Activated CD4-positive, alpha-beta T cell treated with anti-CD3 and anti-CD28 coated beads for 36 hours (primary cell): Measurements from ENCODE around the gene ITPK1. TPM values are rescaled to one million over a fixed set of nuclear protein-coding genes. Genes with fewer than 3 reads are reported as not detected.
A peak's percentile ranks its signal among the peaks of the same experiment; 100 is the strongest.
"Not testable (repeated sequence)": the region's sequence is repeated elsewhere in the genome, so short reads cannot be mapped to it uniquely, and the experiment has no call there.

Experiments
- ATAC-seq: fragments of 200-7000 bp; cut with Tn5 transposase; one replicate; pipeline ENCODE4 v1.10.0; 2021; ENCODE audit warnings: mild to moderate bottlenecking, moderate library complexity
- CTCF ChIA-PET: fragments of 350-600 bp; sonication (Branson Sonifier 250); formaldehyde crosslinking; loops from one replicate; lab custom pipeline; 2021; ENCODE audit warnings: antibody characterized with exemption; lab: Charles Lee
- POLR2A ChIA-PET: fragments of 350-600 bp; sonication (Branson Sonifier 250); formaldehyde crosslinking; loops from one replicate; lab custom pipeline; 2021; ENCODE audit warnings: antibody characterized with exemption, inconsistent platforms; lab: Charles Lee
- DNase-seq: peaks from one replicate; pipeline ENCODE4 v3.0.0-alpha.2; 2020
- H3K27ac Mint-ChIP-seq: one replicate; pipeline ENCODE4 v1.8.0; 2021; ENCODE audit warnings: mixed read lengths
- H3K27me3 Mint-ChIP-seq: one replicate; pipeline ENCODE4 v1.8.0; 2021; ENCODE audit warnings: mixed read lengths
- H3K36me3 Mint-ChIP-seq: one replicate; pipeline ENCODE4 v1.8.0; 2021; ENCODE audit warnings: low read depth, mixed read lengths
- H3K4me1 Mint-ChIP-seq: one replicate; pipeline ENCODE4 v1.8.0; 2021; ENCODE audit warnings: mixed read lengths
- H3K4me3 Mint-ChIP-seq: one replicate; pipeline ENCODE4 v1.8.0; 2021; ENCODE audit warnings: mild to moderate bottlenecking, moderate library complexity, mixed read lengths
- H3K9me3 Mint-ChIP-seq: one replicate; pipeline ENCODE4 v1.8.0; 2021; ENCODE audit warnings: low read depth, mixed read lengths
- intact Hi-C, 2 experiments: fragments of 100-400 bp; cut with DNase I in 1 of 2; cut with micrococcal nuclease in 1 of 2; formaldehyde crosslinking; loops; one replicate each; pipeline versions ENCODE4 v1.14.2 to v1.15.1; 2022 to 2024; cut with DNase I, micrococcal nuclease
- total RNA-seq, 2 experiments: library from RNA; stranded (reverse); gene quantifications; one replicate each; pipeline ENCODE4 v1.2.3, GENCODE V29; 2021

The ITPK1 gene
- total RNA-seq, 2 experiments from 2014 or later = 31.0 to 35.5 TPM

DNA sequence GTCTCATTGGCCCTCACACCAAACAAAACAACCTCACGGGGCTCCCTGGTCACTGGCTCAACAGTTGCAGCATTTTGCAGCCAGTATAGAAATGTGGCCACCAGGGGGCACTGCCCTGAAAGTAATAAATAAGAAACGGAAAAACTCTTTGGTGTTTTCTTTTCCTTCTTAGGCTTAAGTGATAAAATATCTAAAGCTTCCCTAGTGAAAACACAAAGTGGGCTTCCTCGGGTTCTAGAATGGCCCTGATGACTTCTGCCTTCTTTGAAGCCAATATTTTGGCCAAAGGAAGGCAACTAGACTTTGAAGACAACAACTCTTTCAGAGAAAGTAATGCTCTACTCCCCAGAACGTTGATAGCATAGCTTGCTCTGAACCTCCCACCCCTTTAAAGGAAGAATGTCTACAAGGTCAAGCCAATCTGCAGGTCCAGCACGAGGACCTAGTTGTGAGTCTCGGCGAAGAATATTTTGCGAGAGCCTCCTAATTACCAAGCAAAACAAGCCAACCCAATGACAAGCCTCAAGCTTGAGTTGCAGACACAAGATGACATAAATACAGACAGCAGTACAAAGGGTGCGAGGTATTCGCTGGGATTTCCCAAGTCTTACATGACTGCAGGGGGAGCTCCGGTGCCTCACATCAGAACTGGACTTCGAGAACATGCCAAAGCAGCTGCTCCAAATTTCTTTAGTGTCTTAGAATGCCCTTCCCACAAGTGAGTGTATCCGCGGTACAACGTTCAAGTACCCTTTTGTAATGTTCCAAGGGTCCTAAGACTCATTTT, 2.6 kb downstream of the ITPK1 start:
- Mint-ChIP-seq H3K27ac (peak overlapping the region; percentile 81), H3K9me3 (no peaks in the 10 kb centered on the region), H3K4me1 (peaks cover 23% of the 10 kb centered on the region), H3K36me3 (no peaks in the 10 kb centered on the region), H3K4me3 (peak overlapping the region; percentile 78), H3K27me3 (no peaks in the 10 kb centered on the region)
- POLR2A ChIA-PET = interaction anchor here (0.5 to 1.9 kb wide), 3 partner anchors 9 to 1360 kb away, joined by 3 to 8 read pairs (median 5); partner anchors contain the start of genes LYSET and MOAP1
- ATAC-seq = peak; percentile 51
- peak; percentile 89 for DNase-seq
- intact Hi-C loops = loop anchor here (1.0 to 10.0 kb wide), 7 partner anchors 10 to 502 kb away; partner anchors contain the start of genes BTBD7 (in 1 of the 2) and MOAP1 (in 1 of the 2)
- CTCF ChIA-PET = interaction anchor here (0.5 to 3.5 kb wide), 59 partner anchors 8 to 506 kb away, joined by 3 to 43 read pairs (median 5); partner anchors contain the start of genes GON7, LYSET, MOAP1 and UBR7

DNA sequence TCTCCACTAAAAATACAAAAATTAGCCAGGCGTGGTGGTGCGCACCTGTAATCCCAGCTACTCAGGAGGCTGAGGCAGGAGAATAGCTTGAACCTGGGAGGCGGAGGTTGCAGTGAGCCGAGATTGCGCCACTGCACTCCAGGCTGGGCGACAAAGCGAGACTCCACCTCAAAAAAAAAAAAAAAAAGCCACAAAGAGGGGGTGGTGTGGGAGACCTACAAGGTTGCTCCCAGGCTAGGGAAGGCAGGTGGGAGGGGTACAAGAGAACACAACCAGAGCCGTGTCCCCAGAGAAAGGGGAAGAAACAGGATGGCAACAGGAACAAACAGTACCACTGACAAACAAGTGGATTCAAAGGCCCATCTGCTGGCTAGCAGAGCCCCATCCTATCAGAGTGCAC, 4.2 kb downstream of the ITPK1 start:
- not testable (repeated sequence) for H3K27ac Mint-ChIP-seq, H3K27me3 Mint-ChIP-seq, DNase-seq, ATAC-seq, H3K4me3 Mint-ChIP-seq, H3K9me3 Mint-ChIP-seq, H3K36me3 Mint-ChIP-seq
- intact Hi-C loops = loop anchor here (5.0 to 10.0 kb wide), 4 partner anchors 71 to 503 kb away; partner anchors contain the start of genes BTBD7 (in 1 of the 2) and MOAP1 (in 1 of the 2)
- POLR2A ChIA-PET = interaction anchor here (0.6 kb wide), 1 partner anchor 47 kb away, joined by 3 read pairs; no protein-coding TSS in a partner anchor
- CTCF ChIA-PET = interaction anchor here (0.7 to 2.7 kb wide), 3 partner anchors 12 to 183 kb away, joined by 3 to 9 read pairs (median 4); no protein-coding TSS in a partner anchor
- peaks cover 21% of the 10 kb centered on the region for H3K4me1 Mint-ChIP-seq

DNA sequence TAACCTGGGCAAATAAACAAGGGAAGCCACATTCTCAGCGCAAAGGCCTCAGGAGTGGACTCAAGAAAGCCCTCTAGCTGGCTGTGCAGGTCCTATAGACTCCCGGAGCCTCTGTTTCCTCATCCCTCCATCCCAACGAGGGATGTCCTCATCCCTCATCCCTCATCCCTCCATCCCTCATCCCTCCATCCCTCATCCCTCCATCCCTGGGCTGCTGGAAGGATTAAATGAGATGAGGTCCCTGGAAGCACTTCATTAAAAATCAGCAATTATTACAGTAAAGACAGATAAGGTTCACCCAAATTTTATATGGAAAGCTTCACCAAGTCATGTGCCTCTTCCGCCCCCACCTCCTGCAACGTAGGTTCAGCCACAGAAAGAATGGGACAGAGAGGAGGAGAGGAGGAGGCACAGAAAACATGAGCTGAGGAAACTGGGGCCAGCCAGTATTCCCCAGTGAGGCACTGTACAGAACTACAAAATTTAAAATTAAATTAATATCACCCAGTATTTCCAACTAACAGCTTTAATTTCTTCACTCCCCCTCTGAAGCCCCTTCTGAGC, 4.8 kb downstream of the ITPK1 start:
- Mint-ChIP-seq H3K4me1 (peaks cover 18% of the 10 kb centered on the region), H3K27ac (no peak overlapping the region), H3K4me3 (no peak overlapping the region), H3K9me3 (no peaks in the 10 kb centered on the region), H3K36me3 (no peaks in the 10 kb centered on the region), H3K27me3 (no peaks in the 10 kb centered on the region)
- POLR2A ChIA-PET = no interaction called here
- no peak for ATAC-seq
- intact Hi-C loops = loop anchor here (5.0 to 10.0 kb wide), 4 partner anchors 71 to 504 kb away; partner anchors contain the start of genes BTBD7 (in 1 of the 2) and MOAP1 (in 1 of the 2)
- DNase-seq = no peak
- CTCF ChIA-PET = interaction anchor here (0.7 to 2.7 kb wide), 4 partner anchors 10 to 182 kb away, joined by 3 to 9 read pairs (median 4); no protein-coding TSS in a partner anchor

DNA sequence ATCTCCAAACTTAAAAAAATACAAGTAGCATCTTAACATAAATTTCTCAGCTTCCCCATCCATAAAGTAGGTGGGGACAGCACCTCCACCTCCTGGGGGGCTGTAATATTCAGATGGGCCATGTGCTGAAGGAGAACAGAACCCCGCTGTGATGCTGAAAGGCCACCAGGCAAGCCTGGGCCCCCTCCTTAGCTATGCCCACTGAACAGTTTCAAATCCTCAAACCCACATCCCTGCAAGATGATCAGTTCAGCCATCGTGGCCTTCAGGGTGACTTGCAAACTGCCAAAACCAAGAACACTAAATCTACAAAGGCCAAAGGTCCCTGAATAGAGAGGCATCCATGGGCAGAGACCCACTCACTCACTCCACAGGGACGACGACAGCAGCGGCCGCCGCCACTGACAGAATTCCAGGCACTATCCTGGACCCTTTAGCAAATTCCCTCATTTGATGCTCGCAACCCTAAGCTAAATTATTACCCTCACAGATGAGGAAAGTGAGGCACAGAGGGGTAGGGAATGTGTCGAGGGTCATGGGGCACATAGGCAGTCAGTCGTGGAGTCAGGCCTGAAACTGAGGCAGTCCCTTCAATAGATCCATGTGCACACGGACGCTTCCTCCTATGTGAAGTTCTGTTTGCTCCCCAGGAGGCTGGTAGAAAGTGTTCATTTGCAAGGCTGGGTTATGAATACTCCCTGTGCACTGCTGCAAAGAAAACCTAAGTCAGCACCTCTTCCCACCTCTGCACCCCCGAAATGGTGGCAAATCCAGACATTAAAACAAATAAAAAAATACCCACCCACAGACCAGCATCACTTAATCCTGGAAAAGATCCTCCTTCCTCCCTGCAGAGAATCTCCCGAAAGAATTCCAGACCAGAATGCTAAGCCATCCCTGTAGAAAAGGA, 5.9 kb downstream of the ITPK1 start:
- Mint-ChIP-seq H3K27ac (no peak overlapping the region), H3K36me3 (no peaks in the 10 kb centered on the region), H3K27me3 (no peaks in the 10 kb centered on the region), H3K9me3 (no peaks in the 10 kb centered on the region), H3K4me1 (peaks cover 18% of the 10 kb centered on the region), H3K4me3 (no peak overlapping the region)
- no peak for ATAC-seq
- intact Hi-C loops = loop anchor here (5.0 to 10.0 kb wide), 4 partner anchors 72 to 505 kb away; partner anchors contain the start of genes BTBD7 (in 1 of the 2) and MOAP1 (in 1 of the 2)
- ChIA-PET POLR2A (no interaction called here), CTCF (interaction anchor here (0.7 to 0.8 kb wide), 2 partner anchors 45 to 506 kb away, joined by 3 read pairs; no protein-coding TSS in a partner anchor)
- DNase-seq = no peak

DNA sequence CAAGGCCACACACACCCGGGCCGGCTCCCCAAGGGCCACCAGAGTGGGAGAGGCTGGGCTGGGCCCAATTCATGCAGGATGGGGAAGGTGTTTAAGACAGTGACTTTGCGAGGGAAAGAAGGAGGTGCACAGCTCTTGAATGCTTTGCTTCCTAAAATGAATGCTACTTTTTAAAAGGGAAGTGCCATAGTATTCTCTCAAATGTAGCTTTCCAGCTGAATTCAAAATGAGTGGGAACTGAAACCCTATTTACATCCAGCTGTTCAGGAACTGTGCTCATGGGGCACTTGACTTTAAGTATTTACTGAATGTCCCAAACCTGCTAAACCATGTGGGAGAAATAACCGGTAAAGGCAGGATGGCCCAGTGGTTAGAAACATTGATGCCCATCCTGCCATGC, 7.6 kb downstream of the ITPK1 start:
- ATAC-seq (no peak), DNase-seq (no peak)
- POLR2A ChIA-PET = no interaction called here
- no peaks in the 10 kb centered on the region for H3K27me3 Mint-ChIP-seq
- H3K36me3 Mint-ChIP-seq = no peaks in the 10 kb centered on the region
- no peak overlapping the region for H3K4me3 Mint-ChIP-seq
- CTCF ChIA-PET = no interaction called here
- no peaks in the 10 kb centered on the region for H3K9me3 Mint-ChIP-seq
- peaks cover 22% of the 10 kb centered on the region for H3K4me1 Mint-ChIP-seq
- intact Hi-C loops = no loop called here
- no peak overlapping the region for H3K27ac Mint-ChIP-seq

DNA sequence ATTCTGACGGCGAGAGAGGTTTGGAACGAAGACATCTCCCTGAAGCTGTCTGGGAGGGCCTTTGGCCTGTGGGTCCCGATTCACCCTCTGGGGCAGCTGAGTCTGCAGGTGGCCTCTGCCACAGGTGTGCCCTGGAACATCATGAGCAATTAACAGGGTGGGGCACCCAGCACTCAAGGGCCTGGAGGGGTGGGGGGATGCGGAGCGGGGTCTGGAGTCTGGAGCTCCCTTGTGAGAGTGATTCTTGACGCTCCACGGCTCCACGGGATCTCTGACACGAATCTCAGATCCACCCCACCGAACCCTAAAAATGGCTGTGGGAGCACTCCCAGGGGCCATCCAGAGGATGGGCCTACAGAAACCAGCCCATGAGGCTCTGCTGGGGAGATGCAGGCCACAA, 8.3 kb downstream of the ITPK1 start:
- CTCF ChIA-PET = interaction anchor here (0.8 kb wide), 2 partner anchors 24 to 1096 kb away, joined by 3 to 4 read pairs; no protein-coding TSS in a partner anchor
- Mint-ChIP-seq H3K27ac (no peak overlapping the region), H3K27me3 (no peaks in the 10 kb centered on the region), H3K4me3 (no peak overlapping the region), H3K36me3 (no peaks in the 10 kb centered on the region), H3K9me3 (no peaks in the 10 kb centered on the region), H3K4me1 (peaks cover 17% of the 10 kb centered on the region)
- DNase-seq (no peak), ATAC-seq (no peak)
- intact Hi-C loops = no loop called here
- POLR2A ChIA-PET = interaction anchor here (0.6 kb wide), 2 partner anchors 21 to 501 kb away, joined by 3 to 4 read pairs; no protein-coding TSS in a partner anchor

DNA sequence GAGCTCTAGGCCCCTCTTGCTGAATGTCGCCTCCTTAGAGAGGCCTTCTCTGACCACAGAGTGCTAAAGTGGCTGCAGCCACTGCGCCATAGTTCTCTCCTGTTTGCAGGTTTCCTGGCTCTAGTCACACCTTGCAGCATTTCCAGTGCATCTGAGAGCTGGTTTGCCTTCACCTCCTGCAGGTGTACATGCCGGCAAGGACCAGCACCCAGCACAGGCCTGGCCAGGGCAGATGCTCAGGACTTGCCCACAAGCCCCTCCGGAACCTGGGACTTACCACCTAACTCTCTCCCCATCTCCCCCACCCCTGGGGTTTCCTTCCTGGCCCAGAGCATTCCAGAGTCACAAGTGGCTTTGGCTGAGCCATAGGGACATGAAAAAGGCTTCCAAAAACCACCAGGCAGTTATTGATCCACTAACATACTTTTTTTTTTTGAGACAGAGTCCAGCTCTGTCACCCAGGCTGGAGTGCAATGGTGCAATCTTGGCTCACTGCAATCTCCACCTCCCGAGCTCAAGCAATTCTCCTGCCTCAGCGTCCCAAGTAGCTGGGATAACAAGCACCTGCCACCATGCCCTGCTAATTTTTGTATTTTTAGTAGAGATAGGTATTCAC, 9.1 kb downstream of the ITPK1 start:
- POLR2A ChIA-PET = interaction anchor here (0.6 kb wide), 1 partner anchor 502 kb away, joined by 4 read pairs; no protein-coding TSS in a partner anchor
- Mint-ChIP-seq H3K27me3 (no peaks in the 10 kb centered on the region), H3K4me1 (peaks cover 17% of the 10 kb centered on the region), H3K4me3 (no peak overlapping the region), H3K9me3 (no peaks in the 10 kb centered on the region), H3K36me3 (no peaks in the 10 kb centered on the region), H3K27ac (no peak overlapping the region)
- ATAC-seq (no peak), DNase-seq (no peak)
- CTCF ChIA-PET = interaction anchor here (0.6 to 0.8 kb wide), 2 partner anchors 25 to 736 kb away, joined by 3 read pairs; no protein-coding TSS in a partner anchor
- intact Hi-C loops = no loop called here

DNA sequence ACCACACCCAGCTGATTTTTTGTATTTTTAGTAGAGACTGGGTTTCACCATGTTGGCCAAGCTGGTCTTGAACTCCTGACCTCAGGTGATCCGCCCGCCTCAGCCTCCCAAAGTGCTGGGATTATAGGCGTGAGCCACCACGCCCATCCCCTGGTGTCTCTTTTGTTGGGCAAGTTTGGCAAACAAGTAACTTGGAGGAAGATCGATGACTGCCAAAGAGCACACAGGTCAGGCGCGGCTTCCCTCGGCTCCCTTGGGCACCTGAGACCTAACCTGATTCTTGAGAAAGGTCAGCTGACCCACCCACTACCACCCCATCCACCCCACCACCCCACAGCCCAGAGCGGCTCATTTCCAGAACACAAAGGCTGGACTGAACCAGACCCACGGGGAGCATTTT, 9.9 kb downstream of the ITPK1 start:
- H3K27me3 Mint-ChIP-seq, H3K27ac Mint-ChIP-seq, H3K9me3 Mint-ChIP-seq, POLR2A ChIA-PET, H3K36me3 Mint-ChIP-seq, intact Hi-C loops, DNase-seq, ATAC-seq, H3K4me3 Mint-ChIP-seq: not testable (repeated sequence)
- CTCF ChIA-PET = interaction anchor here (0.6 to 2.1 kb wide), 4 partner anchors 7 to 1706 kb away, joined by 3 to 17 read pairs (median 4); no protein-coding TSS in a partner anchor
- H3K4me1 Mint-ChIP-seq = peaks cover 17% of the 10 kb centered on the region

DNA sequence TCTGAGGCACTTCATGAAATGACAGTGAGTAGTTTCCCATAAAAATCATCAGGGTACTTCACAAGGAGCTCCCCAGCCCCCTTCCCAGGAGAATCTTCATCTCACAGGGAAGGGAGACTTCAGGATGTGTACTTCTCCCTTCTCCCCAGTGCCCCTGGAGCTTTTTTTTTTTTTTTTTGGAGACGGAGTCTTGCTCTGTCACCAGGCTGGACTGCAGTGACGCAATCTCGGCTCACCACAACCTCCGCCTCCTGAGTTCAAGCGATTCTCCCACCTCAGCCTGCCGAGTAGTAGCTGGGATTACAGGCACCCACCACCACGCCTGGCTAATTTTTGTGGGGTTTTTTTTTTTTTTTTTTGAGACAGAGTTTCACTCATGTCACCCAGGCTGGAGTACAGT, 10.4 kb downstream of the ITPK1 start:
- Mint-ChIP-seq H3K4me1 (peaks cover 17% of the 10 kb centered on the region), H3K36me3 (no peaks in the 10 kb centered on the region), H3K4me3 (no peak overlapping the region), H3K9me3 (no peaks in the 10 kb centered on the region), H3K27ac (peak overlapping the region; percentile 84), H3K27me3 (no peaks in the 10 kb centered on the region)
- POLR2A ChIA-PET = no interaction called here
- CTCF ChIA-PET = interaction anchor here (0.6 to 2.1 kb wide), 4 partner anchors 8 to 1705 kb away, joined by 4 to 17 read pairs (median 4); no protein-coding TSS in a partner anchor
- intact Hi-C loops = no loop called here
- DNase-seq (no peak), ATAC-seq (no peak)

DNA sequence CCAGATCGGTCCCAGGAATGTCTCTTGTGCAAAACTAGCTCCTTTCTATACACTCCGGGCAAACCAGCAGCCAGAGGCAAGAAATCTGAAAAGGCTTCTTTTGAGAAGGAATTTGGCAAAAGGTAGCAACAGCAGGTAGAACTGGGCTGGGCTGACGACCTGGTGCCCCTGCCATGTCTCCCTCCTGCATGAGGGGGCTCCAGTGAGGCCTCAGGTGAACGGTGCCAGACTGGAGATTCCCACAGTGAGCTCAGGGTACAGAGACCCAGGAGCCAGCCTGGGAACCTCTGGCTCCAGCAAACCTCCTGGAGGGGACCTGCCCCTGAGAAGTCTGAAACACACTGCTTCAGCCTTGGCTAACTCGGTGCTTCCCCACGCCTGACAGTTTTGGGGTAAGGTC, 10.8 kb downstream of the ITPK1 start:
- POLR2A ChIA-PET = interaction anchor here (1.7 kb wide), 1 partner anchor 8 kb away, joined by 8 read pairs; no protein-coding TSS in a partner anchor
- Mint-ChIP-seq H3K27ac (peak overlapping the region; percentile 84), H3K4me3 (no peak overlapping the region), H3K4me1 (peaks cover 17% of the 10 kb centered on the region), H3K27me3 (no peaks in the 10 kb centered on the region), H3K9me3 (no peaks in the 10 kb centered on the region), H3K36me3 (no peaks in the 10 kb centered on the region)
- CTCF ChIA-PET = interaction anchor here (0.6 to 2.1 kb wide), 5 partner anchors 8 to 1705 kb away, joined by 3 to 17 read pairs (median 4); no protein-coding TSS in a partner anchor
- ATAC-seq (no peak), DNase-seq (no peak)
- intact Hi-C loops = no loop called here
